GM12878 (cell line): ENCODE results near the gene CSF2.

Experiments used
- CTCF ChIP-seq, 3 experiments: IDR thresholded peaks in 2 of 3; conservative IDR thresholded peaks in 1 of 3; 2 replicates each; pipeline ENCODE4 v1.5.1; 2011; ENCODE audit warnings: low read depth in 3 of 3, low read length in 3 of 3, mild to moderate bottlenecking in 3 of 3, control low read depth in 2 of 3, moderate library complexity in 2 of 3, inconsistent platforms in 1 of 3, mixed read lengths in 1 of 3; ENCODE audit not compliant: control insufficient read depth in 2 of 3, insufficient read depth in 1 of 3; ENCODE audit errors: extremely low read depth in 1 of 3
- E2F8 ChIP-seq: fragments of 450-650 bp; IDR thresholded peaks from 2 replicates; pipeline ENCODE4 v1.6.1; 2018; ENCODE audit warnings: mild to moderate bottlenecking, low read depth, moderate library complexity; ENCODE audit not compliant: partially characterized antibody
- EP300 ChIP-seq, 2 experiments: fragments of 150-350 bp in 1 of 2; IDR thresholded peaks; 2 replicates each; pipeline ENCODE4 v1.6.1; 2011 to 2012; ENCODE audit warnings: low read depth in 2 of 2, low read length in 2 of 2, borderline replicate concordance in 1 of 2, improper control_type of control experiment in 1 of 2, inconsistent platforms in 1 of 2; ENCODE audit not compliant: control insufficient read depth in 1 of 2
- SP1 ChIP-seq: IDR thresholded peaks from one replicate; pipeline ENCODE4 v1.6.1; 2011; ENCODE audit warnings: low read depth, low read length
- TCF7 ChIP-seq: IDR thresholded peaks from 2 replicates; pipeline ENCODE4 v1.6.1; 2014; ENCODE audit warnings: antibody characterized with exemption, borderline replicate concordance

- TF ChIP-seq CTCF (IDR thresholded peaks at IDR 0.05 in 2 of 3, conservative IDR thresholded peaks at IDR 0.05 in 1 of 3; ENCODE audit: control insufficient read depth in 2 of 3, extremely low read depth in 1 of 3, insufficient read depth in 1 of 3, low read depth in 3 of 3, low read length in 3 of 3) (no peak), SP1 (no peak), E2F8 (no peak), EP300 (IDR thresholded peaks at IDR 0.05; ENCODE audit: borderline replicate concordance in 1 of 2, control insufficient read depth in 1 of 2, low read depth in 2 of 2, low read length in 2 of 2) (no peak), TCF7 (no peak)
Observed at GRCh38 chr5:132102944-132103331, 29.3 kb downstream of the CSF2 start.
